Tibial nerve (tissue), 4 donors: ENCODE results near the gene PRKG1. TPM values are rescaled to one million over a fixed set of nuclear protein-coding genes. Genes with fewer than 3 reads are reported as not detected.

Experiments used
- small RNA-seq: library from RNA; depleted of rRNA; stranded (forward); fragments of <200 nt; gene quantifications from one replicate; pipeline ENCODE3, GENCODE V24; 2016
- total RNA-seq, 4 donors: library from RNA; depleted of rRNA; stranded (reverse); fragments of >200 nt; gene quantifications; one replicate each; pipeline ENCODE4 v1.1.0, GENCODE V29; 2016

Gene PRKG1
- total RNA-seq, 4 donors from 2014 or later: 8.7 to 35.0 (median 14.8) TPM

Small RNAs within 50 kb of the gene (small RNA-seq; reads per million reads assigned to genes)
- not detected for gene MIR605

Other genes with a start within 250 kb of the PRKG1 start
- gene A1CF, start 188.9 kb upstream of the PRKG1 start, total RNA-seq: not detected